Regular cardiac myocyte (primary cell): ENCODE data around the gene TMEM11. TPM values are rescaled to one million over a fixed set of nuclear protein-coding genes. Genes with fewer than 3 reads are reported as not detected.

Experiments
- total RNA-seq: library from RNA; depleted of rRNA; stranded (reverse); fragments of >200 nt; gene quantifications from 2 replicates; pipeline ENCODE4 v1.2.3, GENCODE V29; 2014

The TMEM11 gene
- total RNA-seq = 21.1 and 34.7 TPM in 2 replicates

GRCh38 chr17:21214015-21214776, at the start of gene TMEM11:
Gene TMEM11, minus strand, starts transcription at chr17:21214161. Its CDS starts 9 bp downstream, at chr17:21214152.

GRCh38 chr17:21252796-21253645, 39.1 kb upstream of the TMEM11 start, which contains the start of gene NATD1:
Gene NATD1, minus strand, starts transcription at chr17:21253410. Its CDS starts 146 bp downstream, at chr17:21253264.

Other genes starting within 250 kb of the TMEM11 start
- gene USP22, start 171.2 kb downstream of the TMEM11 start, total RNA-seq = 201 and 263 TPM in 2 replicates
- gene DHRS7B, start 87.2 kb downstream of the TMEM11 start, total RNA-seq = 20.9 and 32.7 TPM in 2 replicates
- 1.7 and 2.8 TPM in 2 replicates for gene NATD1, start 39.2 kb upstream of the TMEM11 start, total RNA-seq
- gene MAP2K3, start 70.5 kb upstream of the TMEM11 start, total RNA-seq = 29.9 and 33.4 TPM in 2 replicates
- 0.38 and 1.7 TPM in 2 replicates for gene KCNJ12, start 162.2 kb upstream of the TMEM11 start, total RNA-seq